PC-3 (cell line): Measurements from ENCODE around the gene ZNF497. TPM values are rescaled to one million over a fixed set of nuclear protein-coding genes. Genes with fewer than 3 reads are reported as not detected.

Source experiments
- ATAC-seq: fragments of 200-7000 bp; cut with Tn5 transposase; 2 replicates; pipeline ENCODE4 v1.9.1; 2020; ENCODE audit warnings: mild to moderate bottlenecking, moderate library complexity
- BruUV-seq: library from RNA; stranded (reverse); fragments of 400-500 nt; replicated peaks from 2 replicates; lab custom pipeline; 2021; lab: Mats Ljungman, UMichigan
- CTCF ChIA-PET: fragments of 300-600 bp; sonication (Branson Sonifier 250); formaldehyde crosslinking; loops from one replicate; lab custom pipeline; 2022; ENCODE audit warnings: antibody characterized with exemption; lab: Charles Lee
- POLR2A ChIA-PET: fragments of 300-600 bp; sonication (Branson Sonifier 250); formaldehyde crosslinking; loops from one replicate; lab custom pipeline; 2022; ENCODE audit warnings: antibody characterized with exemption; ENCODE audit not compliant: unreplicated experiment; lab: Charles Lee
- DNase-seq: peaks from one replicate; pipeline ENCODE4 v3.0.0-alpha.2; 2015
- H2AFZ ChIP-seq: fragments of 300-600 bp; sonication (generic); 2 replicates; pipeline ENCODE4 v1.6.0; 2016; ENCODE audit warnings: antibody characterized with exemption, low read length
- H3F3A ChIP-seq: fragments of 300-600 bp; sonication (generic); one replicate; pipeline ENCODE4 v1.6.0; 2017; ENCODE audit warnings: antibody characterized with exemption, low read length, control low read depth, mild to moderate bottlenecking; ENCODE audit not compliant: unreplicated experiment
- H3K27ac ChIP-seq: fragments of 300-600 bp; sonication (generic); 2 replicates; pipeline ENCODE4 v1.5.1; 2016; ENCODE audit warnings: mild to moderate bottlenecking, low read length
- H3K27me3 ChIP-seq: fragments of 300-600 bp; sonication (generic); 2 replicates; pipeline ENCODE4 v1.6.1; 2016; ENCODE audit warnings: low read length, mixed read lengths
- H3K36me3 ChIP-seq: fragments of 300-600 bp; sonication (generic); 2 replicates; pipeline ENCODE4 v1.6.1; 2016; ENCODE audit warnings: low read depth, mixed run types, low read length, mixed read lengths
- H3K4me1 ChIP-seq: fragments of 300-600 bp; sonication (generic); 2 replicates; pipeline ENCODE4 v1.5.1; 2016; ENCODE audit warnings: low read length; ENCODE audit not compliant: insufficient read depth
- H3K4me2 ChIP-seq: fragments of 300-600 bp; sonication (generic); 2 replicates; pipeline ENCODE4 v1.6.0; 2016; ENCODE audit warnings: low read length
- H3K4me3 ChIP-seq: fragments of 300-600 bp; sonication (generic); 2 replicates; pipeline ENCODE4 v1.5.1; 2016; ENCODE audit warnings: mild to moderate bottlenecking, low read length, mixed read lengths
- H3K79me2 ChIP-seq: fragments of 300-600 bp; sonication (generic); 2 replicates; pipeline ENCODE4 v1.6.1; 2017; ENCODE audit warnings: low read length, mixed read lengths
- H3K9ac ChIP-seq: fragments of 300-600 bp; sonication (generic); 2 replicates; pipeline ENCODE4 v1.6.0; 2016; ENCODE audit warnings: mild to moderate bottlenecking, low read length
- H3K9me2 ChIP-seq: fragments of 300-600 bp; sonication (generic); replicated peaks from 2 replicates; pipeline ENCODE4 v1.6.1; 2016; ENCODE audit warnings: mixed run types, low read length, mixed read lengths
- H3K9me3 ChIP-seq: fragments of 300-600 bp; sonication (generic); 2 replicates; pipeline ENCODE4 v1.6.1; 2016; ENCODE audit warnings: low read length, mixed read lengths
- H4K20me1 ChIP-seq: fragments of 300-600 bp; sonication (generic); 2 replicates; pipeline ENCODE4 v1.6.1; 2016; ENCODE audit warnings: low read length, mixed read lengths
- CTCF ChIP-seq: fragments of 300-600 bp; sonication (generic); conservative IDR thresholded peaks from 2 replicates; pipeline ENCODE4 v1.5.1; 2017; ENCODE audit warnings: antibody characterized with exemption, low read depth, mild to moderate bottlenecking, low read length
- EZH2 ChIP-seq: fragments of 300-600 bp; sonication (generic); IDR thresholded peaks from one replicate; pipeline ENCODE4 v1.6.1; 2017; ENCODE audit warnings: antibody characterized with exemption, mild to moderate bottlenecking, low read length; ENCODE audit not compliant: unreplicated experiment
- EZH2phosphoT487 ChIP-seq: fragments of 300-600 bp; sonication (generic); IDR thresholded peaks from 2 replicates; pipeline ENCODE4 v1.6.1; 2018; ENCODE audit warnings: mild to moderate bottlenecking, antibody characterized with exemption, low read length, borderline replicate concordance
- intact Hi-C: fragments of 100-400 bp; cut with micrococcal nuclease; formaldehyde crosslinking; loops from 2 replicates; pipeline ENCODE4 v1.9.0; 2023
- total RNA-seq: library from RNA; depleted of rRNA; stranded (reverse); fragments of >200 nt; gene quantifications from 2 replicates; pipeline ENCODE4 v1.2.3, GENCODE V29; 2014

ZNF497 gene
- total RNA-seq, 1 experiment from 2014 or later, result 2.2 TPM

GRCh38 chr19:58351558-58351878, 11.0 kb downstream of the ZNF497 start:
- H3K27me3 ChIP-seq, result peaks cover 26% of the 10 kb centered on the region
- H3F3A ChIP-seq, result no peaks in the 10 kb centered on the region
- no peaks in the 10 kb centered on the region for H3K4me1 ChIP-seq
- intact Hi-C loops, result no loop called here
- H3K9me2 ChIP-seq, result no peaks in the 10 kb centered on the region
- H3K36me3 ChIP-seq, result no peaks in the 10 kb centered on the region
- POLR2A ChIA-PET, result no interaction called here
- BruUV-seq, result no TSS peak
- no peak overlapping the region for H2AFZ ChIP-seq
- no peak overlapping the region for H3K9ac ChIP-seq
- H3K79me2 ChIP-seq, result no peaks in the 10 kb centered on the region
- ATAC-seq (no peak), DNase-seq (no peak)
- CTCF ChIA-PET, result no interaction called here
- H3K9me3 ChIP-seq, result no peaks in the 10 kb centered on the region
- no peaks in the 10 kb centered on the region for H4K20me1 ChIP-seq
- H3K4me2 ChIP-seq, result no peak overlapping the region
- no peak overlapping the region for H3K27ac ChIP-seq
- no peak for TF ChIP-seq CTCF
- no peak for TF ChIP-seq EZH2phosphoT487
- TF ChIP-seq EZH2, result no peak
- H3K4me3 ChIP-seq, result no peak overlapping the region

GRCh38 chr19:58350871-58351557, 11.5 kb downstream of the ZNF497 start:
- no TSS peak for BruUV-seq
- POLR2A ChIA-PET, result no interaction called here

More at GRCh38 chr19:58350871-58351557, 11.5 kb downstream of the ZNF497 start:
- no peak for DNase-seq
- TF ChIP-seq EZH2phosphoT487 (no peak), EZH2 (no peak), CTCF (no peak)
- Histone ChIP-seq H4K20me1 (no peaks in the 10 kb centered on the region), H3F3A (no peaks in the 10 kb centered on the region), H2AFZ (peak overlapping the region; percentile 57; the same call in 1 of the 2 replicates), H3K9me3 (no peaks in the 10 kb centered on the region), H3K4me3 (0 out of 2 replicates have a peak overlapping the region, but pooled peaks have one; percentile 7), H3K9ac (no peak overlapping the region), H3K9me2 (no peaks in the 10 kb centered on the region), H3K4me1 (no peaks in the 10 kb centered on the region), H3K27ac (no peak overlapping the region), H3K27me3 (peaks cover 26% of the 10 kb centered on the region), H3K79me2 (no peaks in the 10 kb centered on the region), H3K4me2 (peak overlapping the region; percentile 35), H3K36me3 (no peaks in the 10 kb centered on the region)
- CTCF ChIA-PET, result no interaction called here
- ATAC-seq, result peak; percentile 13; the same call in 1 of the 2 replicates
- intact Hi-C loops, result no loop called here
